ENCODE data around the gene NUDT3.
"Not testable (repeated sequence)": the region's sequence is repeated elsewhere in the genome, so short reads cannot be mapped to it uniquely, and the experiment has no call there.

The NUDT3 gene

GRCh38 chr6:34365781-34366638, 26.5 kb downstream of the NUDT3 start:
- not testable (repeated sequence) for DNase-seq

- not testable (repeated sequence) for DNase-seq
Measured at GRCh38 chr6:34363681-34364075, 28.8 kb downstream of the NUDT3 start.

- DNase-seq, result no peak
Measured at GRCh38 chr6:34362909-34363680, 29.4 kb downstream of the NUDT3 start.

- no peak for DNase-seq
Measured at GRCh38 chr6:34362176-34362575, 30.3 kb downstream of the NUDT3 start.

- no peak for DNase-seq
Measured at GRCh38 chr6:34360556-34360955, 31.9 kb downstream of the NUDT3 start.

GRCh38 chr6:34359418-34360158, 32.9 kb downstream of the NUDT3 start:
- DNase-seq, result no peak

GRCh38 chr6:34358389-34358905, 34.0 kb downstream of the NUDT3 start:
- peak; percentile 57 for DNase-seq

GRCh38 chr6:34357937-34358336, 34.5 kb downstream of the NUDT3 start:
- no peak for DNase-seq

GRCh38 chr6:34355889-34356288, 36.6 kb downstream of the NUDT3 start:
- DNase-seq, result no peak

GRCh38 chr6:34354230-34354629, 38.2 kb downstream of the NUDT3 start:
- DNase-seq, result not testable (repeated sequence)

- not testable (repeated sequence) for DNase-seq
Measured at GRCh38 chr6:34353530-34353929, 38.9 kb downstream of the NUDT3 start.

- DNase-seq, result no peak
Measured at GRCh38 chr6:34352305-34352937, 40.0 kb downstream of the NUDT3 start.

GRCh38 chr6:34350934-34351217, 41.6 kb downstream of the NUDT3 start:
- no peak for DNase-seq

- no peak for DNase-seq
Measured at GRCh38 chr6:34350137-34350933, 42.1 kb downstream of the NUDT3 start.

GRCh38 chr6:34349211-34349610, 43.3 kb downstream of the NUDT3 start:
- DNase-seq, result no peak

- no peak for DNase-seq
Measured at GRCh38 chr6:34347303-34347702, 45.2 kb downstream of the NUDT3 start.

- no peak for DNase-seq
Measured at GRCh38 chr6:34346175-34347119, 46.0 kb downstream of the NUDT3 start.

GRCh38 chr6:34343806-34344205, 48.7 kb downstream of the NUDT3 start:
- no peak for DNase-seq

GRCh38 chr6:34342247-34342646, 50.2 kb downstream of the NUDT3 start:
- no peak for DNase-seq

- DNase-seq, result no peak
Measured at GRCh38 chr6:34341481-34341971, 50.9 kb downstream of the NUDT3 start.
